HepG2 (cell line): ENCODE measurements around the gene ENPP1. TPM values are rescaled to one million over a fixed set of nuclear protein-coding genes. Genes with fewer than 3 reads are reported as not detected.

ENCODE experiments used
- AGO1 ChIP-seq: fragments of 200-400 bp; formaldehyde crosslinking; IDR thresholded peaks from 2 replicates; pipeline ENCODE4 v1.6.1; 2017; ENCODE audit warnings: mild to moderate bottlenecking, low read depth, low read length, moderate library complexity; ENCODE audit not compliant: poor library complexity, severe bottlenecking
- CEBPB ChIP-seq: IDR thresholded peaks from 2 replicates; pipeline ENCODE4 v1.6.1; 2011; ENCODE audit warnings: low read depth, low read length, improper control_type of control experiment, borderline replicate concordance
- CEBPG ChIP-seq: IDR thresholded peaks from 2 replicates; pipeline ENCODE4 v1.6.1; 2016
- CREM ChIP-seq, 2 experiments: sonication (generic) in 1 of 2; formaldehyde crosslinking in 1 of 2; IDR thresholded peaks; 2 replicates each; pipeline versions ENCODE4 v1.4.0 to v1.6.1; 2016 to 2020; ENCODE audit warnings: antibody characterized with exemption in 1 of 2, mild to moderate bottlenecking in 1 of 2, missing genetic modification reagents in 1 of 2
- FOXJ3 ChIP-seq: sonication (generic); formaldehyde crosslinking; IDR thresholded peaks from 2 replicates; pipeline ENCODE4 v1.4.0; 2020; ENCODE audit warnings: missing genetic modification reagents, mild to moderate bottlenecking, borderline replicate concordance
- FOXK1 ChIP-seq: sonication (generic); formaldehyde crosslinking; IDR thresholded peaks from 2 replicates; pipeline ENCODE4 v1.4.0; 2020; ENCODE audit warnings: low read depth, missing genetic modification reagents, borderline replicate concordance
- FOXO1 ChIP-seq: sonication (generic); formaldehyde crosslinking; IDR thresholded peaks from 2 replicates; pipeline ENCODE4 v1.4.0; 2020; ENCODE audit warnings: missing genetic modification reagents
- GATAD1 ChIP-seq: IDR thresholded peaks from 2 replicates; pipeline ENCODE4 v1.6.1; 2016; ENCODE audit warnings: missing genetic modification reagents, missing compliant biosample characterization
- GATAD2A ChIP-seq: IDR thresholded peaks from 2 replicates; pipeline ENCODE4 v1.6.1; 2016
- IRF2 ChIP-seq: IDR thresholded peaks from 2 replicates; pipeline ENCODE4 v1.6.1; 2018; ENCODE audit warnings: missing genetic modification reagents, missing compliant biosample characterization
- KLF13 ChIP-seq: sonication (generic); formaldehyde crosslinking; IDR thresholded peaks from 2 replicates; pipeline ENCODE4 v1.4.0; 2020; ENCODE audit warnings: mild to moderate bottlenecking, missing genetic modification reagents
- MIER3 ChIP-seq: IDR thresholded peaks from 2 replicates; pipeline ENCODE4 v1.6.1; 2016; ENCODE audit warnings: missing compliant biosample characterization, borderline replicate concordance
- NKX3-1 ChIP-seq: sonication (generic); formaldehyde crosslinking; IDR thresholded peaks from 2 replicates; pipeline ENCODE4 v1.5.0; 2020; ENCODE audit warnings: missing genetic modification reagents
- NR2F6 ChIP-seq, 2 experiments: IDR thresholded peaks; 2 replicates each; pipeline ENCODE4 v1.6.1; 2016; ENCODE audit warnings: antibody characterized with exemption in 1 of 2, mild to moderate bottlenecking in 1 of 2
- SAP130 ChIP-seq: IDR thresholded peaks from 2 replicates; pipeline ENCODE4 v1.6.1; 2016; ENCODE audit warnings: low read depth
- SKI ChIP-seq: fragments of 450-650 bp; IDR thresholded peaks from one replicate; pipeline ENCODE4 v1.6.1; 2018; ENCODE audit warnings: mild to moderate bottlenecking; ENCODE audit not compliant: partially characterized antibody
- TGIF2 ChIP-seq: IDR thresholded peaks from 2 replicates; pipeline ENCODE4 v1.6.1; 2016; ENCODE audit warnings: control low read depth, missing compliant biosample characterization
- THAP11 ChIP-seq: IDR thresholded peaks from 2 replicates; pipeline ENCODE4 v1.6.1; 2016; ENCODE audit warnings: missing biosample characterization, missing genetic modification reagents
- ZMAT3 ChIP-seq: sonication (generic); formaldehyde crosslinking; conservative IDR thresholded peaks from 2 replicates; pipeline ENCODE4 v1.7.0; 2021; ENCODE audit warnings: missing genetic modification reagents
- ZNF160 ChIP-seq: sonication (generic); formaldehyde crosslinking; IDR thresholded peaks from 2 replicates; pipeline ENCODE4 v1.8.0; 2022; ENCODE audit warnings: mild to moderate bottlenecking, inconsistent platforms, missing genetic modification reagents
- ZNF430 ChIP-seq: sonication (generic); formaldehyde crosslinking; IDR thresholded peaks from 2 replicates; pipeline ENCODE4 v1.9.0; 2021; ENCODE audit warnings: mild to moderate bottlenecking, missing genetic modification reagents
- ZNF557 ChIP-seq: sonication (generic); formaldehyde crosslinking; IDR thresholded peaks from 2 replicates; pipeline ENCODE4 v1.4.0; 2020; ENCODE audit warnings: missing genetic modification reagents
- ZNF614 ChIP-seq: IDR thresholded peaks from 2 replicates; pipeline ENCODE4 v1.6.1; 2018; ENCODE audit warnings: missing biosample characterization, missing genetic modification reagents, inconsistent platforms, borderline replicate concordance
- polyA plus RNA-seq, 8 experiments: library from polyadenylated mRNA; depleted of rRNA in 3 of 8; stranded (reverse) in 7 of 8; unstranded in 1 of 8; fragments of >200 nt; fragmentation: Illumina TruSeq in 4 of 8; extraction: Trizol in 4 of 8; gene quantifications; 2 replicates each; pipeline versions ENCODE4 v1.2.1 to v1.2.3, GENCODE V29; 2011 to 2016; ENCODE audit warnings: low read depth in 4 of 8, missing spikeins in 1 of 8, mixed read lengths in 1 of 8; ENCODE audit not compliant: insufficient read depth in 1 of 8
- total RNA-seq, 5 experiments: library from RNA; depleted of rRNA; stranded (reverse); fragments of >200 nt; fragmentation: Illumina TruSeq; extraction: Trizol; gene quantifications; 2 replicates each; pipeline ENCODE4 v1.2.3, GENCODE V29; 2016; ENCODE audit warnings: low read depth in 1 of 5
- TF ChIP-seq, protein P1 (sequence below): sonication (generic); formaldehyde crosslinking; IDR thresholded peaks from 2 replicates; pipeline ENCODE4 v1.4.0; 2020; ENCODE audit warnings: mild to moderate bottlenecking, missing genetic modification reagents
- TF ChIP-seq, protein P2 (sequence below): sonication (generic); formaldehyde crosslinking; IDR thresholded peaks from 2 replicates; pipeline ENCODE4 v1.5.1; 2020; ENCODE audit warnings: mild to moderate bottlenecking, missing genetic modification reagents, borderline replicate concordance

The ENPP1 gene
- total and polyA plus RNA-seq, 2 of the 13 experiments (the other 11 are each of a cell fraction or from before 2014, with no cell fraction given), result 56.5 to 160 TPM

- no peak for TF ChIP-seq AGO1
- TF ChIP-seq SKI, result peak; percentile 32
- peak; percentile 45; the same call in 1 of the 2 replicates for TF ChIP-seq GATAD1
- TF ChIP-seq FOXO1 (CRISPR knock-in tag), result peak; percentile 42; the same call in 1 of the 2 replicates
- TF ChIP-seq, protein P1, sequence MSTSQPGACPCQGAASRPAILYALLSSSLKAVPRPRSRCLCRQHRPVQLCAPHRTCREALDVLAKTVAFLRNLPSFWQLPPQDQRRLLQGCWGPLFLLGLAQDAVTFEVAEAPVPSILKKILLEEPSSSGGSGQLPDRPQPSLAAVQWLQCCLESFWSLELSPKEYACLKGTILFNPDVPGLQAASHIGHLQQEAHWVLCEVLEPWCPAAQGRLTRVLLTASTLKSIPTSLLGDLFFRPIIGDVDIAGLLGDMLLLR (CRISPR knock-in tag), result no peak
- 0 out of 2 replicates have a peak, but pooled peaks have one; percentile 14 for TF ChIP-seq ZNF614 (CRISPR knock-in tag)
- TF ChIP-seq GATAD2A (CRISPR knock-in tag), result peak; percentile 96
- peak; percentile 65; the same call in 1 of the 2 replicates for TF ChIP-seq FOXJ3 (CRISPR knock-in tag)
- TF ChIP-seq CREM (IDR thresholded peaks at IDR 0.05), result peak; percentile 74; the same call in 1 of the 2 replicates
- TF ChIP-seq CREM (CRISPR knock-in tag; IDR thresholded peaks at IDR 0.05), result no peak
- TF ChIP-seq IRF2 (CRISPR knock-in tag), result peak; percentile 42
- peak; percentile 87 for TF ChIP-seq CEBPB
- no peak for TF ChIP-seq ZMAT3 (CRISPR knock-in tag)
- TF ChIP-seq KLF13 (CRISPR knock-in tag), result no peak
- TF ChIP-seq TGIF2 (CRISPR knock-in tag), result peak; percentile 77; the same call in 1 of the 2 replicates
- no peak for TF ChIP-seq ZNF160 (CRISPR knock-in tag)
- peak; percentile 73 for TF ChIP-seq FOXK1
- no peak for TF ChIP-seq ZNF430 (CRISPR knock-in tag)
- peak; percentile 79 for TF ChIP-seq THAP11
- TF ChIP-seq ZNF557 (CRISPR knock-in tag), result 0 out of 2 replicates have a peak, but pooled peaks have one; percentile 48
- peak; percentile 56; the same call in 1 of the 2 replicates for TF ChIP-seq NR2F6 (IDR thresholded peaks at IDR 0.05)
- peak; percentile 67 for TF ChIP-seq NR2F6 (CRISPR knock-in tag; IDR thresholded peaks at IDR 0.05)
- TF ChIP-seq MIER3 (CRISPR knock-in tag), result peak; percentile 47; the same call in 1 of the 2 replicates
- TF ChIP-seq, protein P2, sequence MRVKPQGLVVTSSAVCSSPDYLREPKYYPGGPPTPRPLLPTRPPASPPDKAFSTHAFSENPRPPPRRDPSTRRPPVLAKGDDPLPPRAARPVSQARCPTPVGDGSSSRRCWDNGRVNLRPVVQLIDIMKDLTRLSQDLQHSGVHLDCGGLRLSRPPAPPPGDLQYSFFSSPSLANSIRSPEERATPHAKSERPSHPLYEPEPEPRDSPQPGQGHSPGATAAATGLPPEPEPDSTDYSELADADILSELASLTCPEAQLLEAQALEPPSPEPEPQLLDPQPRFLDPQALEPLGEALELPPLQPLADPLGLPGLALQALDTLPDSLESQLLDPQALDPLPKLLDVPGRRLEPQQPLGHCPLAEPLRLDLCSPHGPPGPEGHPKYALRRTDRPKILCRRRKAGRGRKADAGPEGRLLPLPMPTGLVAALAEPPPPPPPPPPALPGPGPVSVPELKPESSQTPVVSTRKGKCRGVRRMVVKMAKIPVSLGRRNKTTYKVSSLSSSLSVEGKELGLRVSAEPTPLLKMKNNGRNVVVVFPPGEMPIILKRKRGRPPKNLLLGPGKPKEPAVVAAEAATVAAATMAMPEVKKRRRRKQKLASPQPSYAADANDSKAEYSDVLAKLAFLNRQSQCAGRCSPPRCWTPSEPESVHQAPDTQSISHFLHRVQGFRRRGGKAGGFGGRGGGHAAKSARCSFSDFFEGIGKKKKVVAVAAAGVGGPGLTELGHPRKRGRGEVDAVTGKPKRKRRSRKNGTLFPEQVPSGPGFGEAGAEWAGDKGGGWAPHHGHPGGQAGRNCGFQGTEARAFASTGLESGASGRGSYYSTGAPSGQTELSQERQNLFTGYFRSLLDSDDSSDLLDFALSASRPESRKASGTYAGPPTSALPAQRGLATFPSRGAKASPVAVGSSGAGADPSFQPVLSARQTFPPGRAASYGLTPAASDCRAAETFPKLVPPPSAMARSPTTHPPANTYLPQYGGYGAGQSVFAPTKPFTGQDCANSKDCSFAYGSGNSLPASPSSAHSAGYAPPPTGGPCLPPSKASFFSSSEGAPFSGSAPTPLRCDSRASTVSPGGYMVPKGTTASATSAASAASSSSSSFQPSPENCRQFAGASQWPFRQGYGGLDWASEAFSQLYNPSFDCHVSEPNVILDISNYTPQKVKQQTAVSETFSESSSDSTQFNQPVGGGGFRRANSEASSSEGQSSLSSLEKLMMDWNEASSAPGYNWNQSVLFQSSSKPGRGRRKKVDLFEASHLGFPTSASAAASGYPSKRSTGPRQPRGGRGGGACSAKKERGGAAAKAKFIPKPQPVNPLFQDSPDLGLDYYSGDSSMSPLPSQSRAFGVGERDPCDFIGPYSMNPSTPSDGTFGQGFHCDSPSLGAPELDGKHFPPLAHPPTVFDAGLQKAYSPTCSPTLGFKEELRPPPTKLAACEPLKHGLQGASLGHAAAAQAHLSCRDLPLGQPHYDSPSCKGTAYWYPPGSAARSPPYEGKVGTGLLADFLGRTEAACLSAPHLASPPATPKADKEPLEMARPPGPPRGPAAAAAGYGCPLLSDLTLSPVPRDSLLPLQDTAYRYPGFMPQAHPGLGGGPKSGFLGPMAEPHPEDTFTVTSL (CRISPR knock-in tag), result peak; percentile 97; the same call in 1 of the 2 replicates
- peak; percentile 91 for TF ChIP-seq CEBPG (CRISPR knock-in tag)
- peak; percentile 75 for TF ChIP-seq NKX3-1 (CRISPR knock-in tag)
- TF ChIP-seq SAP130 (CRISPR knock-in tag), result peak; percentile 94
These were observed 18.1 kb downstream of the ENPP1 start (continued) for GRCh38 chr6:131825946-131826345.
